ENCODE results near the gene SEC16A.

SEC16A gene

GRCh38 chr9:136482793-136483588, at the start of gene SEC16A:
SEC16A (minus strand) TSS chr9:136483040; CDS start chr9:136477615, 5,425 bp downstream.
- H3K27me3 Mint-ChIP-seq (ENCODE audit: low read depth), result no peaks in the 10 kb centered on the region
- no peak for TF ChIP-seq CTCF (IDR thresholded peaks at IDR 0.05; ENCODE audit: unreplicated experiment in 3 of 3)
- H3K27ac Mint-ChIP-seq, result peak within 1 kb of the TSS; percentile 93 to 99 (median 96)
- H3K36me3 Mint-ChIP-seq (ENCODE audit: low read depth), result peaks cover 8% of the 10 kb centered on the region
- no peaks in the 10 kb centered on the region for H3K9me3 Mint-ChIP-seq
- peaks cover 18% of the 10 kb centered on the region for H3K4me1 Mint-ChIP-seq
- peak within 1 kb of the TSS; percentile 95 to 98 (median 97) for H3K4me3 Mint-ChIP-seq

GRCh38 chr9:136531904-136532798, 49.3 kb upstream of the SEC16A start:
- Mint-ChIP-seq H3K36me3 (ENCODE audit: low read depth) (peaks cover 2% of the 10 kb centered on the region), H3K4me1 (peaks cover 32% of the 10 kb centered on the region), H3K27ac (peak overlapping the region in 1 of 3 experiments; percentile 67), H3K9me3 (no peaks in the 10 kb centered on the region), H3K27me3 (ENCODE audit: low read depth) (no peaks in the 10 kb centered on the region), H3K4me3 (peak overlapping the region; percentile 12 to 34 (median 32))
- TF ChIP-seq CTCF (IDR thresholded peaks at IDR 0.05; ENCODE audit: unreplicated experiment in 3 of 3), result no peak

DNA sequence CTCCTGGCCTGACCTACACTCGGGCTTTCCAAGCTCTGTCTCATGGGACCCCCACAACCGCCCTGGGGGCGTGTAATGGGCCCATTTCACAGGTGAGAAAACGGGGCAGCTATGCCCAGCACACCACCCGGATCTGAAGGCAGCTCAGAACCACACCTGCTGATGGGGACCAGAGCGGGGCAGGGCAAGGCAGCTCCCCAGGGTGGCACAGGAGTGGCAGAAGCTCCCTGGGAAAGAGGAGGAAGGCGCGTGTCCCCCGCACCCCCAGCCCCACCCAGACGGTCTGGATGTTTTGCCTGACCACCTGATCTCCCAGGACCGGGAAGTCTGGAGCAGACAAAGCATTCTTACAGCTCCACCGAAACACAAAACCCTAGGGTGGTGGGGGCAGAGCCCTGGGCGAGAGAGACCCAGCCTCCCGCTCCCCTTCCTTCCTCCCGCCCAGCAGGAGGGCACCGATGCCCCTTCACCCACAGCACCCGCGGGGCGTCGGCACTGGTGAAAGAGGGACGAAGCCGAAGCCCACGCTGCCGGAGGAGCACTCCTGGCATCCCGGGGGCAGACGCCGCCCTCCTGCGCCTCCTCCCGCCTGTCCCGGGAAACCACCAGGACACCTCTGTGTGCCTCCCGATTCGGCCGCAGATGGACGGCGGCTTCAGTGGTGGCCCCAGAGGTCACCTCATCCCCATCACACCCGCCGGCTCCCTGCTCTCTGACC, 48.5 kb upstream of the SEC16A start:
- Mint-ChIP-seq H3K27me3 (ENCODE audit: low read depth) (no peaks in the 10 kb centered on the region), H3K9me3 (no peaks in the 10 kb centered on the region), H3K27ac (no peak overlapping the region), H3K4me1 (peaks cover 35% of the 10 kb centered on the region), H3K4me3 (peak overlapping the region in 1 of 3 experiments; percentile 23), H3K36me3 (ENCODE audit: low read depth) (no peaks in the 10 kb centered on the region)
- no peak for TF ChIP-seq CTCF (IDR thresholded peaks at IDR 0.05; ENCODE audit: unreplicated experiment in 3 of 3)

GRCh38 chr9:136530461-136531089, 47.7 kb upstream of the SEC16A start:
- no peaks in the 10 kb centered on the region for H3K27me3 Mint-ChIP-seq (ENCODE audit: low read depth)
- TF ChIP-seq CTCF (IDR thresholded peaks at IDR 0.05; ENCODE audit: unreplicated experiment in 3 of 3), result no peak
- H3K4me1 Mint-ChIP-seq, result peaks cover 43% of the 10 kb centered on the region
- no peaks in the 10 kb centered on the region for H3K9me3 Mint-ChIP-seq
- no peak overlapping the region for H3K4me3 Mint-ChIP-seq
- H3K27ac Mint-ChIP-seq, result peak overlapping the region in 1 of 3 experiments; percentile 66
- H3K36me3 Mint-ChIP-seq (ENCODE audit: low read depth), result no peaks in the 10 kb centered on the region

All from nephron (organoid).